H1 (cell line): ENCODE data around the gene IFNA14. TPM values are rescaled to one million over a fixed set of nuclear protein-coding genes. Genes with fewer than 3 reads are reported as not detected.
"Not testable (repeated sequence)": the region's sequence is repeated elsewhere in the genome, so short reads cannot be mapped to it uniquely, and the experiment has no call there.

Experiments used
- CTCF ChIA-PET: fragments of 300-600 bp; sonication (Branson Sonifier 250); formaldehyde crosslinking; loops from one replicate; lab custom pipeline; 2021; ENCODE audit not compliant: partially characterized antibody; lab: Charles Lee
- POLR2A ChIA-PET: fragments of 300-600 bp; sonication (Branson Sonifier 250); formaldehyde crosslinking; loops from one replicate; lab custom pipeline; 2021; ENCODE audit warnings: inconsistent platforms; ENCODE audit not compliant: partially characterized antibody; lab: Charles Lee
- DNase-seq, 2 experiments: peaks; one replicate each; pipeline versions ENCODE4 v3.0.0 to v3.0.0-alpha.2; 2010 to 2022; ENCODE audit warnings: low spot score in 2 of 2, low read depth in 1 of 2, mixed read lengths in 1 of 2
- FAIRE-seq: peaks from 2 replicates; lab custom pipeline; 2011; peaks lifted over from hg19 to GRCh38; lab: Jason Lieb, UNC
- H2AFZ ChIP-seq: 2 replicates; pipeline ENCODE4 v1.8.1; 2012; ENCODE audit warnings: low read length, inconsistent platforms
- H2AK5ac ChIP-seq: 2 replicates; pipeline ENCODE4 v1.6.1; 2013; ENCODE audit warnings: low read depth, low read length
- H2BK120ac ChIP-seq: replicated peaks from 2 replicates; pipeline ENCODE3; 2013; ENCODE audit warnings: low read depth, low read length, inconsistent platforms
- H2BK12ac ChIP-seq: 2 replicates; pipeline ENCODE4 v1.6.1; 2013; ENCODE audit warnings: low read depth, low read length
- H2BK15ac ChIP-seq: 2 replicates; pipeline ENCODE4 v1.6.1; 2013; ENCODE audit warnings: low read length
- H2BK20ac ChIP-seq: 2 replicates; pipeline ENCODE4 v1.6.1; 2013; ENCODE audit warnings: low read length
- H2BK5ac ChIP-seq: 2 replicates; pipeline ENCODE4 v1.6.1; 2013; ENCODE audit warnings: low read depth, low read length
- H3K14ac ChIP-seq: 2 replicates; pipeline ENCODE4 v1.6.1; 2013; ENCODE audit warnings: inconsistent platforms; ENCODE audit not compliant: insufficient read length
- H3K18ac ChIP-seq: 2 replicates; pipeline ENCODE4 v1.6.1; 2013; ENCODE audit warnings: low read length; ENCODE audit errors: extremely low read depth
- H3K23ac ChIP-seq: 2 replicates; pipeline ENCODE4 v1.6.1; 2013; ENCODE audit warnings: inconsistent platforms; ENCODE audit not compliant: insufficient read length
- H3K23me2 ChIP-seq: 2 replicates; pipeline ENCODE4 v1.6.1; 2013; ENCODE audit warnings: low read depth, low read length
- H3K27ac ChIP-seq: 2 replicates; pipeline ENCODE4 v1.6.1; 2011; ENCODE audit warnings: low read depth, low read length, inconsistent platforms
- H3K27me3 ChIP-seq, 4 experiments: replicated peaks in 1 of 4; 1 replicate in 1 of 4; 2 replicates in 3 of 4; pipeline versions ENCODE4 v1.6.1 to v1.8.1; 2011 to 2013; ENCODE audit warnings: low read length in 3 of 4, mild to moderate bottlenecking in 3 of 4, inconsistent platforms in 2 of 4, mixed read lengths in 2 of 4, moderate library complexity in 1 of 4; ENCODE audit not compliant: control insufficient read depth in 3 of 4, insufficient read depth in 3 of 4; ENCODE audit errors: extremely low read depth in 1 of 4
- H3K36me3 ChIP-seq, 4 experiments: 2 replicates each; pipeline versions ENCODE4 v1.6.1 to v1.8.1; 2011 to 2013; ENCODE audit warnings: mild to moderate bottlenecking in 4 of 4, low read length in 3 of 4, moderate library complexity in 2 of 4, control low read depth in 1 of 4, inconsistent platforms in 1 of 4; ENCODE audit not compliant: insufficient read depth in 4 of 4, control insufficient read depth in 2 of 4
- H3K4ac ChIP-seq: replicated peaks from 2 replicates; pipeline ENCODE3; 2013; ENCODE audit warnings: low read length, low read depth, mixed read lengths, inconsistent platforms; ENCODE audit not compliant: insufficient read length
- H3K4me1 ChIP-seq, 4 experiments: replicated peaks in 1 of 4; 1 replicate in 1 of 4; 2 replicates in 3 of 4; pipeline versions ENCODE4 v1.6.1 to v1.8.1; 2011 to 2013; ENCODE audit warnings: low read length in 3 of 4, inconsistent platforms in 2 of 4, mixed read lengths in 1 of 4; ENCODE audit not compliant: insufficient read depth in 4 of 4, control insufficient read depth in 3 of 4
- H3K4me2 ChIP-seq, 2 experiments: 2 replicates each; pipeline versions ENCODE4 v1.6.1 to v1.8.1; 2011 to 2013; ENCODE audit warnings: low read depth in 2 of 2, low read length in 2 of 2, control low read depth in 1 of 2, inconsistent platforms in 1 of 2, mild to moderate bottlenecking in 1 of 2; ENCODE audit not compliant: insufficient read depth in 1 of 2
- H3K4me3 ChIP-seq, 4 experiments: fragments of 200-600, 300-600 bp in 1 of 4; sonication (generic), shearing (Covaris generic), sonication (Bioruptor Twin) in 1 of 4; 2 replicates each; pipeline versions ENCODE4 v1.5.1 to v1.8.1; 2011 to 2016; ENCODE audit warnings: low read length in 4 of 4, low read depth in 3 of 4, control low read depth in 2 of 4, inconsistent platforms in 2 of 4, mild to moderate bottlenecking in 2 of 4, mixed read lengths in 1 of 4, moderate library complexity in 1 of 4; ENCODE audit not compliant: insufficient read depth in 2 of 4; ENCODE audit errors: extremely low read depth in 1 of 4
- H3K56ac ChIP-seq: replicated peaks from 2 replicates; pipeline ENCODE3; 2013; ENCODE audit warnings: low read depth, mild to moderate bottlenecking, mixed read lengths, low read length, inconsistent platforms; ENCODE audit not compliant: insufficient read length
- H3K79me1 ChIP-seq: 2 replicates; pipeline ENCODE4 v1.6.1; 2013; ENCODE audit warnings: low read depth, low read length, control low read depth
- H3K79me2 ChIP-seq, 2 experiments: 2 replicates each; pipeline versions ENCODE4 v1.6.1 to v1.8.1; 2012 to 2013; ENCODE audit warnings: low read length in 2 of 2, mild to moderate bottlenecking in 2 of 2, inconsistent platforms in 1 of 2; ENCODE audit not compliant: insufficient read depth in 2 of 2, control insufficient read depth in 1 of 2
- H3K9ac ChIP-seq, 4 experiments: replicated peaks in 1 of 4; 1 replicate in 1 of 4; 2 replicates in 3 of 4; pipeline versions ENCODE4 v1.6.1 to v1.8.1; 2011 to 2013; ENCODE audit warnings: low read depth in 3 of 4, low read length in 3 of 4, control low read depth in 2 of 4, mild to moderate bottlenecking in 2 of 4, moderate library complexity in 2 of 4, inconsistent platforms in 1 of 4; ENCODE audit errors: extremely low read depth in 1 of 4
- H3K9me3 ChIP-seq, 2 experiments: 2 replicates each; pipeline versions ENCODE4 v1.6.1 to v1.8.1; 2012 to 2013; ENCODE audit warnings: mild to moderate bottlenecking in 2 of 2, moderate library complexity in 2 of 2, control low read depth in 1 of 2, inconsistent platforms in 1 of 2, low read depth in 1 of 2, low read length in 1 of 2, mixed read lengths in 1 of 2; ENCODE audit not compliant: insufficient read depth in 2 of 2
- H4K20me1 ChIP-seq, 2 experiments: replicated peaks in 1 of 2; 2 replicates each; pipeline versions ENCODE3 to v1.8.1; 2011 to 2013; ENCODE audit warnings: inconsistent platforms in 2 of 2, low read length in 2 of 2, mild to moderate bottlenecking in 1 of 2; ENCODE audit not compliant: insufficient read depth in 2 of 2, control insufficient read depth in 1 of 2
- H4K5ac ChIP-seq: 2 replicates; pipeline ENCODE4 v1.6.1; 2013; ENCODE audit warnings: low read length, low read depth, mixed read lengths, inconsistent platforms; ENCODE audit not compliant: insufficient read length
- H4K8ac ChIP-seq: 2 replicates; pipeline ENCODE4 v1.8.0; 2013; ENCODE audit warnings: mild to moderate bottlenecking, moderate library complexity, low read length, inconsistent platforms; ENCODE audit not compliant: insufficient read depth; ENCODE audit errors: extremely low read depth
- H4K91ac ChIP-seq: replicated peaks from 2 replicates; pipeline ENCODE3; 2013; ENCODE audit warnings: low read length, mixed read lengths, inconsistent platforms; ENCODE audit not compliant: insufficient read length
- WGBS, 2 experiments: shearing (Covaris generic) in 1 of 2; methylation state at CpG; one replicate each; pipeline versions ENCODE4 v1.1.6 to v1.1.7; 2013 to 2015; ENCODE audit warnings: low lambda C conversion rate in 2 of 2, mixed read lengths in 2 of 2, inconsistent platforms in 1 of 2, low coverage in 1 of 2, missing lambda C conversion rate in 1 of 2; ENCODE audit not compliant: insufficient replicate concordance in 2 of 2, insufficient coverage in 1 of 2, insufficient read length in 1 of 2; ENCODE audit errors: extremely low coverage in 1 of 2, missing lambda C conversion rate in 1 of 2; 5-methylcytosine and 5-hydroxymethylcytosine counted together
- polyA plus RNA-seq, 7 experiments: library from polyadenylated mRNA; depleted of rRNA in 3 of 7; stranded (reverse) in 5 of 7; unstranded in 2 of 7; fragments of >200 nt in 5 of 7; fragments of 200-250 nt in 2 of 7; gene quantifications; 1 replicate in 5 of 7; 2 replicates in 1 of 7; 4 replicates in 1 of 7; pipeline versions ENCODE4 v1.2.1 to v1.2.3, GENCODE V29; 2011 to 2013; ENCODE audit warnings: missing spikeins in 2 of 7, mixed read lengths in 2 of 7
- total RNA-seq: library from RNA; stranded (reverse); fragmentation: NEBNext Ultra II Directional; extraction: Animal tissue kit (Norgen Biotek cat#: 25700); gene quantifications from 2 replicates; pipeline ENCODE4 v1.2.1, GENCODE V29; 2021

The IFNA14 gene
- total and polyA plus RNA-seq, 2 of the 8 experiments (the other 6 are each of a cell fraction or from before 2014, with no cell fraction given) = not detected

- H3K14ac ChIP-seq, H3K9ac ChIP-seq, H3K79me2 ChIP-seq, H2BK120ac ChIP-seq, H4K5ac ChIP-seq, H2BK5ac ChIP-seq, H4K8ac ChIP-seq, H4K91ac ChIP-seq, H3K79me1 ChIP-seq, H2BK12ac ChIP-seq, FAIRE-seq, H3K4me1 ChIP-seq, H3K9me3 ChIP-seq, H4K20me1 ChIP-seq, H3K27ac ChIP-seq, H3K56ac ChIP-seq, H2AK5ac ChIP-seq, H3K36me3 ChIP-seq, DNase-seq, H3K23me2 ChIP-seq, H2BK15ac ChIP-seq, H2AFZ ChIP-seq, H2BK20ac ChIP-seq, H3K23ac ChIP-seq, H3K4me2 ChIP-seq, H3K27me3 ChIP-seq, H3K18ac ChIP-seq, H3K4ac ChIP-seq, POLR2A ChIA-PET, H3K4me3 ChIP-seq: not testable (repeated sequence)
- WGBS, 2 experiments = 45% methylated on average over 2 of the region's 2 CpGs; no CpG with 5 or more reads in 1 of the 2 experiments
- CTCF ChIA-PET = interaction anchor here (1.1 to 3.5 kb wide), 9 partner anchors 15 to 576 kb away, joined by 3 to 19 read pairs (median 4); partner anchors contain the start of gene IFNA4
These were observed 27.6 kb downstream of the IFNA14 start for GRCh38 chr9:21212160-21212559.

GRCh38 chr9:21210782-21211181 is 29.0 kb downstream of the IFNA14 start:
- not testable (repeated sequence) for H3K4me1 ChIP-seq, H3K36me3 ChIP-seq, H3K14ac ChIP-seq, H3K79me1 ChIP-seq, H3K23me2 ChIP-seq, H3K79me2 ChIP-seq, H4K91ac ChIP-seq, H2BK20ac ChIP-seq, H2AK5ac ChIP-seq, H3K4ac ChIP-seq, H2BK120ac ChIP-seq, H3K9ac ChIP-seq, H3K4me3 ChIP-seq, DNase-seq, H3K23ac ChIP-seq, H3K18ac ChIP-seq, H3K27me3 ChIP-seq, H4K20me1 ChIP-seq, H3K4me2 ChIP-seq, FAIRE-seq, H2BK15ac ChIP-seq, H4K5ac ChIP-seq, H3K56ac ChIP-seq, H3K27ac ChIP-seq, H2BK5ac ChIP-seq, H2BK12ac ChIP-seq, H3K9me3 ChIP-seq, H4K8ac ChIP-seq, H2AFZ ChIP-seq
- POLR2A ChIA-PET = interaction anchor here (1.4 kb wide), 1 partner anchor 593 kb away, joined by 3 read pairs; no protein-coding TSS in a partner anchor
- CTCF ChIA-PET = interaction anchor here (1.1 to 3.5 kb wide), 3 partner anchors 14 to 580 kb away, joined by 3 to 19 read pairs (median 3); no protein-coding TSS in a partner anchor
- 89% methylated on average over 2 of the region's 2 CpGs; no CpG with 5 or more reads in 1 of the 2 experiments for WGBS, 2 experiments
